Glutamatergic neuron (in vitro differentiated cells): Measurements from ENCODE around the gene PTEN. TPM values are rescaled to one million over a fixed set of nuclear protein-coding genes. Genes with fewer than 3 reads are reported as not detected.

Experiments
- DNase-seq: peaks from one replicate; pipeline ENCODE4 v3.0.0; 2022
- H3K27ac Mint-ChIP-seq: one replicate; pipeline ENCODE4 v1.8.0; 2020; ENCODE audit warnings: mild to moderate bottlenecking, mixed read lengths, inconsistent platforms; ENCODE audit not compliant: unreplicated experiment
- H3K27me3 Mint-ChIP-seq: one replicate; pipeline ENCODE4 v1.8.0; 2020; ENCODE audit warnings: mild to moderate bottlenecking, moderate library complexity, mixed read lengths, inconsistent platforms; ENCODE audit not compliant: unreplicated experiment
- H3K36me3 Mint-ChIP-seq: one replicate; pipeline ENCODE4 v1.8.0; 2020; ENCODE audit warnings: mild to moderate bottlenecking, mixed read lengths, inconsistent platforms; ENCODE audit not compliant: unreplicated experiment
- H3K4me1 Mint-ChIP-seq: one replicate; pipeline ENCODE4 v1.8.0; 2020; ENCODE audit warnings: mild to moderate bottlenecking, low read depth, mixed read lengths, inconsistent platforms; ENCODE audit not compliant: unreplicated experiment
- H3K4me3 Mint-ChIP-seq: one replicate; pipeline ENCODE4 v1.8.0; 2020; ENCODE audit warnings: mild to moderate bottlenecking, mixed read lengths, inconsistent platforms; ENCODE audit not compliant: unreplicated experiment
- H3K9me3 Mint-ChIP-seq: one replicate; pipeline ENCODE4 v1.8.0; 2020; ENCODE audit warnings: mild to moderate bottlenecking, moderate library complexity, mixed read lengths, inconsistent platforms; ENCODE audit not compliant: unreplicated experiment
- CTCF ChIP-seq: fragments of 200-600 bp; sonication (generic); IDR thresholded peaks from one replicate; pipeline ENCODE4 v1.5.0; 2021; ENCODE audit not compliant: partially characterized antibody, unreplicated experiment
- total RNA-seq: library from RNA; stranded (reverse); fragmentation: NEBNext Ultra II Directional; extraction: Animal tissue kit (Norgen Biotek cat#: 25700); gene quantifications from one replicate; pipeline ENCODE4 v1.2.1, GENCODE V29; 2021; ENCODE audit not compliant: unreplicated experiment

Gene PTEN
- total RNA-seq, 1 donor from 2014 or later, result 61.2 TPM

- H3K9me3 Mint-ChIP-seq, result no peaks in the 10 kb centered on the region
- H3K36me3 Mint-ChIP-seq, result no peaks in the 10 kb centered on the region
- H3K27me3 Mint-ChIP-seq, result no peaks in the 10 kb centered on the region
- H3K4me1 Mint-ChIP-seq, result no peaks in the 10 kb centered on the region
- no peak for DNase-seq
- no peak overlapping the region for H3K4me3 Mint-ChIP-seq
- no peak overlapping the region for H3K27ac Mint-ChIP-seq
- TF ChIP-seq CTCF, result no peak
Observed at GRCh38 chr10:87928996-87929395, 65.6 kb downstream of the PTEN start.

GRCh38 chr10:87930141-87930540 is 66.7 kb downstream of the PTEN start:
- Mint-ChIP-seq H3K27me3 (no peaks in the 10 kb centered on the region), H3K27ac (no peak overlapping the region), H3K36me3 (no peaks in the 10 kb centered on the region), H3K4me3 (no peak overlapping the region), H3K4me1 (no peaks in the 10 kb centered on the region), H3K9me3 (no peaks in the 10 kb centered on the region)
- no peak for DNase-seq
- no peak for TF ChIP-seq CTCF

- TF ChIP-seq CTCF, result no peak
- Mint-ChIP-seq H3K27ac (no peak overlapping the region), H3K4me1 (no peaks in the 10 kb centered on the region), H3K27me3 (no peaks in the 10 kb centered on the region), H3K4me3 (no peak overlapping the region), H3K9me3 (no peaks in the 10 kb centered on the region), H3K36me3 (no peaks in the 10 kb centered on the region)
- no peak for DNase-seq
Observed at GRCh38 chr10:87930934-87931835, 67.8 kb downstream of the PTEN start.

- no peak overlapping the region for H3K4me3 Mint-ChIP-seq
- no peak overlapping the region for H3K27ac Mint-ChIP-seq
- TF ChIP-seq CTCF, result no peak
- H3K36me3 Mint-ChIP-seq, result no peaks in the 10 kb centered on the region
- no peak for DNase-seq
- peaks cover 1% of the 10 kb centered on the region for H3K9me3 Mint-ChIP-seq
- no peaks in the 10 kb centered on the region for H3K4me1 Mint-ChIP-seq
- peaks cover 1% of the 10 kb centered on the region for H3K27me3 Mint-ChIP-seq
Observed at GRCh38 chr10:87931836-87932230, 68.4 kb downstream of the PTEN start.
